HepG2 (cell line): ENCODE results near the gene HNRNPUL2. TPM values are rescaled to one million over a fixed set of nuclear protein-coding genes. Genes with fewer than 3 reads are reported as not detected.

ENCODE experiments used
- CBX2 ChIP-seq, 2 experiments: fragments of 200-600 bp in 1 of 2; sonication (generic); formaldehyde crosslinking in 1 of 2; IDR thresholded peaks; 2 replicates each; pipeline versions ENCODE4 v1.7.0 to v1.8.1; 2018 to 2022; ENCODE audit warnings: low read depth in 2 of 2, low read length in 1 of 2, mild to moderate bottlenecking in 1 of 2, missing genetic modification reagents in 1 of 2
- HNF4G ChIP-seq, 2 experiments: sonication (generic) in 1 of 2; formaldehyde crosslinking in 1 of 2; IDR thresholded peaks; 2 replicates each; pipeline versions ENCODE4 v1.4.0 to v1.6.1; 2011 to 2020; ENCODE audit warnings: borderline replicate concordance in 2 of 2, low read depth in 2 of 2, mild to moderate bottlenecking in 2 of 2, low read length in 1 of 2, missing genetic modification reagents in 1 of 2, moderate library complexity in 1 of 2
- MAFK ChIP-seq, 2 experiments: IDR thresholded peaks in 1 of 2; conservative IDR thresholded peaks in 1 of 2; 2 replicates each; pipeline ENCODE4 v1.6.1; 2011; ENCODE audit warnings: improper control_type of control experiment in 2 of 2, low read length in 2 of 2
- SMARCC2 ChIP-seq: fragments of 450-650 bp; IDR thresholded peaks from 2 replicates; pipeline ENCODE4 v1.6.1; 2017; ENCODE audit warnings: antibody characterized with exemption, mild to moderate bottlenecking
- ZC3H13 ChIP-seq: sonication (generic); formaldehyde crosslinking; IDR thresholded peaks from 2 replicates; pipeline ENCODE4 v1.8.1; 2023; ENCODE audit warnings: mild to moderate bottlenecking, missing genetic modification reagents, moderate library complexity
- ZFP90 ChIP-seq: sonication (generic); formaldehyde crosslinking; IDR thresholded peaks from 2 replicates; pipeline ENCODE4 v1.8.0; 2022; ENCODE audit warnings: missing genetic modification reagents, mild to moderate bottlenecking, inconsistent platforms, borderline replicate concordance
- ZNF12 ChIP-seq: sonication (generic); formaldehyde crosslinking; IDR thresholded peaks from 2 replicates; pipeline ENCODE4 v1.5.0; 2020; ENCODE audit warnings: missing genetic modification reagents
- ZNF543 ChIP-seq: sonication (generic); formaldehyde crosslinking; IDR thresholded peaks from 2 replicates; pipeline ENCODE4 v1.4.0; 2020; ENCODE audit warnings: mild to moderate bottlenecking, missing genetic modification reagents
- ZNF556 ChIP-seq: sonication (generic); formaldehyde crosslinking; IDR thresholded peaks from 2 replicates; pipeline ENCODE4 v1.4.0; 2020; ENCODE audit warnings: mild to moderate bottlenecking, missing genetic modification reagents, borderline replicate concordance
- ZSCAN25 ChIP-seq: sonication (generic); formaldehyde crosslinking; IDR thresholded peaks from 2 replicates; pipeline ENCODE4 v1.8.0; 2022; ENCODE audit warnings: mild to moderate bottlenecking, missing genetic modification reagents
- polyA plus RNA-seq, 8 experiments: library from polyadenylated mRNA; depleted of rRNA in 3 of 8; stranded (reverse) in 7 of 8; unstranded in 1 of 8; fragments of >200 nt; fragmentation: Illumina TruSeq in 4 of 8; extraction: Trizol in 4 of 8; gene quantifications; 2 replicates each; pipeline versions ENCODE4 v1.2.1 to v1.2.3, GENCODE V29; 2011 to 2016; ENCODE audit warnings: low read depth in 4 of 8, missing spikeins in 1 of 8, mixed read lengths in 1 of 8; ENCODE audit not compliant: insufficient read depth in 1 of 8
- total RNA-seq, 5 experiments: library from RNA; depleted of rRNA; stranded (reverse); fragments of >200 nt; fragmentation: Illumina TruSeq; extraction: Trizol; gene quantifications; 2 replicates each; pipeline ENCODE4 v1.2.3, GENCODE V29; 2016; ENCODE audit warnings: low read depth in 1 of 5
- TF ChIP-seq, protein P1 (sequence below): sonication (generic); formaldehyde crosslinking; IDR thresholded peaks from 2 replicates; pipeline ENCODE4 v1.4.0; 2020; ENCODE audit warnings: mild to moderate bottlenecking, missing genetic modification reagents
- TF ChIP-seq, protein P2 (sequence below): sonication (generic); formaldehyde crosslinking; IDR thresholded peaks from 2 replicates; pipeline ENCODE4 v1.4.0; 2020; ENCODE audit warnings: missing genetic modification reagents
- TF ChIP-seq, protein P3 (sequence below): sonication (generic); formaldehyde crosslinking; IDR thresholded peaks from 2 replicates; pipeline ENCODE4 v1.4.0; 2020; ENCODE audit warnings: missing genetic modification reagents
- TF ChIP-seq, protein P4 (sequence below): sonication (generic); formaldehyde crosslinking; IDR thresholded peaks from 2 replicates; pipeline ENCODE4 v1.4.0; 2020; ENCODE audit warnings: mild to moderate bottlenecking, missing genetic modification reagents, borderline replicate concordance

Gene HNRNPUL2
- total and polyA plus RNA-seq, 2 of the 13 experiments (the other 11 are each of a cell fraction or from before 2014, with no cell fraction given) = 8.4 to 9.6 TPM

DNA sequence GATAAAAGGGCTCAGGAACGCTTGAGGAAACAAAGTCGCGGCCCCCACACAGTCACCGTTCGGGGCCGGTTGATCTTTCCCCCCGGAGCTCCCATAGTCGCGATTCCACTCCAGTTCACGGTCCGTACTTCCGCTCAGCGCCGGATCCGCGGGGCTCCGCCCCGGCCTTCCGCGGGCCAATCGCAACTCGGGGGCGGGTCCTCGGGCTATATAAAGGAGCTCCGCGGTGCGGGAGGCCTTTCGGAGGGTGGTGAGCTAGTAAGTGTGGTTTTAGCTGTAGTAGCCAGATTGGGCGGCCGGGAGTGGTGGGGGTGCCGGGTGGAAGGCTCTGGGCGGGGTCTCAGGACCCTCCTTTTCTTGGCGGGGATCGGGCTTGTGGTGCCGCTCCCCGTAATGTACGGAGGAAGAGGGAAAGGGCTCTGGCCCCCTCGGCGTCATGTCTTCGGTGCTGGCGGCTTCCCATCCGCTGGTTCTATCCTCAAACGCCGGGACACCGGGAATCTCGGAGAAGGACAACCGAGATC lies 62.1 kb downstream of the HNRNPUL2 start, which contains the start of the genes C11orf98 and CSKMT (continued):
- TF ChIP-seq, protein P1, sequence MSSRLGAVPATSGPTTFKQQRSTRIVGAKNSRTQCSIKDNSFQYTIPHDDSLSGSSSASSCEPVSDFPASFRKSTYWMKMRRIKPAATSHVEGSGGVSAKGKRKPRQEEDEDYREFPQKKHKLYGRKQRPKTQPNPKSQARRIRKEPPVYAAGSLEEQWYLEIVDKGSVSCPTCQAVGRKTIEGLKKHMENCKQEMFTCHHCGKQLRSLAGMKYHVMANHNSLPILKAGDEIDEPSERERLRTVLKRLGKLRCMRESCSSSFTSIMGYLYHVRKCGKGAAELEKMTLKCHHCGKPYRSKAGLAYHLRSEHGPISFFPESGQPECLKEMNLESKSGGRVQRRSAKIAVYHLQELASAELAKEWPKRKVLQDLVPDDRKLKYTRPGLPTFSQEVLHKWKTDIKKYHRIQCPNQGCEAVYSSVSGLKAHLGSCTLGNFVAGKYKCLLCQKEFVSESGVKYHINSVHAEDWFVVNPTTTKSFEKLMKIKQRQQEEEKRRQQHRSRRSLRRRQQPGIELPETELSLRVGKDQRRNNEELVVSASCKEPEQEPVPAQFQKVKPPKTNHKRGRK (CRISPR knock-in tag) = no peak
- TF ChIP-seq ZNF556 (CRISPR knock-in tag) (no peak; the same call in none of the 2 replicates), ZC3H13 (CRISPR knock-in tag) (peak; percentile 41; the same call in 1 of the 2 replicates), HNF4G (IDR thresholded peaks at IDR 0.05; ENCODE audit: borderline replicate concordance, low read depth, low read length) (peak; percentile 28; the same call in 1 of the 2 replicates), HNF4G (CRISPR knock-in tag; IDR thresholded peaks at IDR 0.05; ENCODE audit: borderline replicate concordance, low read depth) (no peak), CBX2 (IDR thresholded peaks at IDR 0.05; ENCODE audit: low read depth, low read length) (no peak), CBX2 (CRISPR knock-in tag; IDR thresholded peaks at IDR 0.05; ENCODE audit: low read depth) (no peak), ZNF543 (CRISPR knock-in tag) (peak; percentile 77; the same call in 1 of the 2 replicates), MAFK (conservative IDR thresholded peaks at IDR 0.05 in 1 of 2, IDR thresholded peaks at IDR 0.05 in 1 of 2; ENCODE audit: low read length in 2 of 2) (no peak), SMARCC2 (no peak), ZFP90 (CRISPR knock-in tag) (no peak), ZSCAN25 (CRISPR knock-in tag) (no peak), ZNF12 (CRISPR knock-in tag) (peak; percentile 43; the same call in 1 of the 2 replicates)
- TF ChIP-seq, protein P2, sequence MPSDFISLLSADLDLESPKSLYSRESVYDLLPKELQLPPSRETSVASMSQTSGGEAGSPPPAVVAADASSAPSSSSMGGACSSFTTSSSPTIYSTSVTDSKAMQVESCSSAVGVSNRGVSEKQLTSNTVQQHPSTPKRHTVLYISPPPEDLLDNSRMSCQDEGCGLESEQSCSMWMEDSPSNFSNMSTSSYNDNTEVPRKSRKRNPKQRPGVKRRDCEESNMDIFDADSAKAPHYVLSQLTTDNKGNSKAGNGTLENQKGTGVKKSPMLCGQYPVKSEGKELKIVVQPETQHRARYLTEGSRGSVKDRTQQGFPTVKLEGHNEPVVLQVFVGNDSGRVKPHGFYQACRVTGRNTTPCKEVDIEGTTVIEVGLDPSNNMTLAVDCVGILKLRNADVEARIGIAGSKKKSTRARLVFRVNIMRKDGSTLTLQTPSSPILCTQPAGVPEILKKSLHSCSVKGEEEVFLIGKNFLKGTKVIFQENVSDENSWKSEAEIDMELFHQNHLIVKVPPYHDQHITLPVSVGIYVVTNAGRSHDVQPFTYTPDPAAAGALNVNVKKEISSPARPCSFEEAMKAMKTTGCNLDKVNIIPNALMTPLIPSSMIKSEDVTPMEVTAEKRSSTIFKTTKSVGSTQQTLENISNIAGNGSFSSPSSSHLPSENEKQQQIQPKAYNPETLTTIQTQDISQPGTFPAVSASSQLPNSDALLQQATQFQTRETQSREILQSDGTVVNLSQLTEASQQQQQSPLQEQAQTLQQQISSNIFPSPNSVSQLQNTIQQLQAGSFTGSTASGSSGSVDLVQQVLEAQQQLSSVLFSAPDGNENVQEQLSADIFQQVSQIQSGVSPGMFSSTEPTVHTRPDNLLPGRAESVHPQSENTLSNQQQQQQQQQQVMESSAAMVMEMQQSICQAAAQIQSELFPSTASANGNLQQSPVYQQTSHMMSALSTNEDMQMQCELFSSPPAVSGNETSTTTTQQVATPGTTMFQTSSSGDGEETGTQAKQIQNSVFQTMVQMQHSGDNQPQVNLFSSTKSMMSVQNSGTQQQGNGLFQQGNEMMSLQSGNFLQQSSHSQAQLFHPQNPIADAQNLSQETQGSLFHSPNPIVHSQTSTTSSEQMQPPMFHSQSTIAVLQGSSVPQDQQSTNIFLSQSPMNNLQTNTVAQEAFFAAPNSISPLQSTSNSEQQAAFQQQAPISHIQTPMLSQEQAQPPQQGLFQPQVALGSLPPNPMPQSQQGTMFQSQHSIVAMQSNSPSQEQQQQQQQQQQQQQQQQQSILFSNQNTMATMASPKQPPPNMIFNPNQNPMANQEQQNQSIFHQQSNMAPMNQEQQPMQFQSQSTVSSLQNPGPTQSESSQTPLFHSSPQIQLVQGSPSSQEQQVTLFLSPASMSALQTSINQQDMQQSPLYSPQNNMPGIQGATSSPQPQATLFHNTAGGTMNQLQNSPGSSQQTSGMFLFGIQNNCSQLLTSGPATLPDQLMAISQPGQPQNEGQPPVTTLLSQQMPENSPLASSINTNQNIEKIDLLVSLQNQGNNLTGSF (CRISPR knock-in tag) = no peak
- TF ChIP-seq, protein P3, sequence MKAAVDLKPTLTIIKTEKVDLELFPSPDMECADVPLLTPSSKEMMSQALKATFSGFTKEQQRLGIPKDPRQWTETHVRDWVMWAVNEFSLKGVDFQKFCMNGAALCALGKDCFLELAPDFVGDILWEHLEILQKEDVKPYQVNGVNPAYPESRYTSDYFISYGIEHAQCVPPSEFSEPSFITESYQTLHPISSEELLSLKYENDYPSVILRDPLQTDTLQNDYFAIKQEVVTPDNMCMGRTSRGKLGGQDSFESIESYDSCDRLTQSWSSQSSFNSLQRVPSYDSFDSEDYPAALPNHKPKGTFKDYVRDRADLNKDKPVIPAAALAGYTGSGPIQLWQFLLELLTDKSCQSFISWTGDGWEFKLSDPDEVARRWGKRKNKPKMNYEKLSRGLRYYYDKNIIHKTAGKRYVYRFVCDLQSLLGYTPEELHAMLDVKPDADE (CRISPR knock-in tag) = no peak
- TF ChIP-seq, protein P4, sequence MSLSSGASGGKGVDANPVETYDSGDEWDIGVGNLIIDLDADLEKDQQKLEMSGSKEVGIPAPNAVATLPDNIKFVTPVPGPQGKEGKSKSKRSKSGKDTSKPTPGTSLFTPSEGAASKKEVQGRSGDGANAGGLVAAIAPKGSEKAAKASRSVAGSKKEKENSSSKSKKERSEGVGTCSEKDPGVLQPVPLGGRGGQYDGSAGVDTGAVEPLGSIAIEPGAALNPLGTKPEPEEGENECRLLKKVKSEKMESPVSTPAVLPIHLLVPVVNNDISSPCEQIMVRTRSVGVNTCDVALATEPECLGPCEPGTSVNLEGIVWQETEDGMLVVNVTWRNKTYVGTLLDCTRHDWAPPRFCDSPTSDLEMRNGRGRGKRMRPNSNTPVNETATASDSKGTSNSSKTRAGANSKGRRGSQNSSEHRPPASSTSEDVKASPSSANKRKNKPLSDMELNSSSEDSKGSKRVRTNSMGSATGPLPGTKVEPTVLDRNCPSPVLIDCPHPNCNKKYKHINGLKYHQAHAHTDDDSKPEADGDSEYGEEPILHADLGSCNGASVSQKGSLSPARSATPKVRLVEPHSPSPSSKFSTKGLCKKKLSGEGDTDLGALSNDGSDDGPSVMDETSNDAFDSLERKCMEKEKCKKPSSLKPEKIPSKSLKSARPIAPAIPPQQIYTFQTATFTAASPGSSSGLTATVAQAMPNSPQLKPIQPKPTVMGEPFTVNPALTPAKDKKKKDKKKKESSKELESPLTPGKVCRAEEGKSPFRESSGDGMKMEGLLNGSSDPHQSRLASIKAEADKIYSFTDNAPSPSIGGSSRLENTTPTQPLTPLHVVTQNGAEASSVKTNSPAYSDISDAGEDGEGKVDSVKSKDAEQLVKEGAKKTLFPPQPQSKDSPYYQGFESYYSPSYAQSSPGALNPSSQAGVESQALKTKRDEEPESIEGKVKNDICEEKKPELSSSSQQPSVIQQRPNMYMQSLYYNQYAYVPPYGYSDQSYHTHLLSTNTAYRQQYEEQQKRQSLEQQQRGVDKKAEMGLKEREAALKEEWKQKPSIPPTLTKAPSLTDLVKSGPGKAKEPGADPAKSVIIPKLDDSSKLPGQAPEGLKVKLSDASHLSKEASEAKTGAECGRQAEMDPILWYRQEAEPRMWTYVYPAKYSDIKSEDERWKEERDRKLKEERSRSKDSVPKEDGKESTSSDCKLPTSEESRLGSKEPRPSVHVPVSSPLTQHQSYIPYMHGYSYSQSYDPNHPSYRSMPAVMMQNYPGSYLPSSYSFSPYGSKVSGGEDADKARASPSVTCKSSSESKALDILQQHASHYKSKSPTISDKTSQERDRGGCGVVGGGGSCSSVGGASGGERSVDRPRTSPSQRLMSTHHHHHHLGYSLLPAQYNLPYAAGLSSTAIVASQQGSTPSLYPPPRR = no peak; the same call in 1 of the 2 replicates
